Measurements from ENCODE around the gene IRF7.

IRF7 gene

GRCh38 chr11:607971-608659 is 7.6 kb downstream of the IRF7 start:
- no peak for DNase-seq

- no peak for DNase-seq
These were observed 8.6 kb downstream of the IRF7 start for GRCh38 chr11:607020-607780.

- no peak for DNase-seq
These were observed 9.5 kb downstream of the IRF7 start for GRCh38 chr11:606245-606644.

GRCh38 chr11:605286-606129 is 10.2 kb downstream of the IRF7 start:
- no peak for DNase-seq

- no peak for DNase-seq
These were observed 12.6 kb downstream of the IRF7 start for GRCh38 chr11:603154-603553.

- no peak for DNase-seq
These were observed 14.0 kb downstream of the IRF7 start for GRCh38 chr11:601573-602245.

GRCh38 chr11:598005-598680 is 17.6 kb downstream of the IRF7 start:
- no peak for DNase-seq

- no peak for DNase-seq
These were observed 18.5 kb downstream of the IRF7 start for GRCh38 chr11:597166-597725.

DNA sequence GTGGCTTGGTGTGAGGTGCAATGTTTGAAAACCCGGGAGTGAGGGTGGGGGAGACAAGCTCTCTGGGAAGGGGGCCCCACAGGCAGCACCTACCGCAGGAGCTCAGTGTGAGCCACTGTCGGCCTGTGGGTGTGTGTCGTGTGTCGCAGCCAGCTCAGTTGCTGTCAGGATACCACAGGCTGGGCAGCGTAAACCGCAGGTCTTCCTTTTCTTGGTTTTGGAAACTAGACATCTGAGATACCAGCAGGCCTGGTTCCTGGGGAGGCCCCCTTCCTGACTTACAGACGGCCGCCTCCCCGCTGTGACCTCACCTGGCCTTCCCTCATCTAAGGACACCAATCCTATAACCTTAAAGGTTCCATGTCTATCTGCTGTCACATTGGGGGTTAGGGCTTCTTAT is 19.4 kb downstream of the IRF7 start:
- no peak for DNase-seq

GRCh38 chr11:595400-595799 is 20.4 kb downstream of the IRF7 start:
- DNase-seq, result no peak

DNA sequence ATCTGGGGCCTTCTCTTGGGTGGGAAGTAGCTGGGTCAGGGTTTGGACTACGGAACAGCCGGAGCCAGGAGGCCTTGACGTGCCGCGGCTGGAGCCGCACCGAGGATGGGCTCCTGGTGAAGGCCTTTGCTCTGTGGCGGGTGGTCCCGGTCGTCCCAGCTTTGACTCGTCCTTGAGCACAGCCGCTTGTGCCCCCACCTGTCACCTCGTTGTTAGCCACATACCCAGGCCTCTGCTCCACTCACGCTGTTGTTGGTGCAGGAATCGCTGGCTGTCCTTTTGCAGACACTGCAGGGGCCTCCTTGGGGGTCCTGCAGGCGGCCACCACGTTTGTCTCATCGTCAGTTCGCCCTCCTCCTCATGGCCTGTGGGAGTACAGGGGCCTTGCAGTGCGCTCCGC is 22.4 kb downstream of the IRF7 start:
- no peak for DNase-seq

- no peak for DNase-seq
These were observed 22.8 kb downstream of the IRF7 start for GRCh38 chr11:592918-593317.

GRCh38 chr11:592501-592900 is 23.2 kb downstream of the IRF7 start:
- DNase-seq, result no peak

DNA sequence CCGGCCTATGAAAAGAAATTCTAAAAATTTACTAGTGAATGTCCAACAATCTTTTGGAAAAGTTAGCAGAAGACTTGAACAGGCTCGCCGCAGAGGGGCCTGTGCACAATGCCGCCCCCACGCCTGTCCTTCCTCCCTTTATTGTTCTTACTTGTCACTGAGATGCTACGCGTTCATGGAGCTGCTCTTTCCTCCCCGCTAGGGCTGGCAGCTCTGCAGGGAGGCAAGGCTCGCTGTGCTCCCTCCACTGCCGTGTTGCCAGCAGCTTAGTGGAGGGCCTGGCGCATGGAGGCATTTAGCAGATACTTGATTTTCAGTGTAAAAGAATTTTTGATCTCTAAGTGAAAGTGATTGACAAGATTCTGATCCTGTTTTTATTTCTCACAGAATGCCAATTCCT is 24.8 kb downstream of the IRF7 start:
- no peak for DNase-seq

DNA sequence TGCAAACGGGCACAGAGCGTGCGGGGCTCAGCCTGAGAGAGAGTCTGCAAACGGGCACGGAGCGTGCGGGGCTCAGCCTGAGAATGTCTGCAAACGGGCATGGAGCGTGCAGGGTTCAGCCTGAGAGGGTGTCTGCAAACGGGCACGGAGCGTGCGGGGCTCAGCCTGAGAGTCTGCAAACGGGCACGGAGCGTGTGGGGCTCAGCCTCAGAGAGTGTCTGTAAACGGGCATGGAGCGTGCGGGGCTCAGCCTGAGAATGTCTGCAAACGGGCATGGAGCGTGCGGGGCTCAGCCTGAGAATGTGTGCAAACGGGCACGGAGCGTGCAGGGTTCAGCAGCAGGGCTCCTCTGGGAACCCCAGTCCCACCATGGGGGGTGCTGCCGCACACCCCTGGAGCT is 26.0 kb downstream of the IRF7 start:
- no peak for DNase-seq

DNA sequence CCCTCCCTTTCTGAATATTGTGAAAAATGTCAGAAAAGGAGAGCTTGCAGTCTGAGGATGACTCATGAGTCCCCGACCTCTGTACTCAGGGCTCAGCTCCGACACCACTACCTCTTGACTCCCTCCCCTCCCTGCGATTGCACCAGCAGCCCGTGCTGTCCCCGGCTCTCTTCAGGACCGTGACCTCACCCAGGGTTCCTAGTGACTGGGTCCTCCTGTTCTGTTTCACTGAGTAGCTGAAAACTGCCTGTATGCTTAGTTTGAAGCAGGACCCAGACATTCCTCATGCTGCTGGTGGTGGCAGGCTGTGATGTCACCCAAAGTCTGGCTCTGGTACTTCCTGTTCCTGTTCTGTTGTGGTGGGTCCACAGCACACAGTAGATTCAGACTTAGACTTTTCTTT is 27.8 kb downstream of the IRF7 start:
- no peak for DNase-seq

GRCh38 chr11:587546-587945 is 28.2 kb downstream of the IRF7 start:
- DNase-seq, result no peak

GRCh38 chr11:586376-587316 is 29.1 kb downstream of the IRF7 start:
- DNase-seq, result no peak

DNA sequence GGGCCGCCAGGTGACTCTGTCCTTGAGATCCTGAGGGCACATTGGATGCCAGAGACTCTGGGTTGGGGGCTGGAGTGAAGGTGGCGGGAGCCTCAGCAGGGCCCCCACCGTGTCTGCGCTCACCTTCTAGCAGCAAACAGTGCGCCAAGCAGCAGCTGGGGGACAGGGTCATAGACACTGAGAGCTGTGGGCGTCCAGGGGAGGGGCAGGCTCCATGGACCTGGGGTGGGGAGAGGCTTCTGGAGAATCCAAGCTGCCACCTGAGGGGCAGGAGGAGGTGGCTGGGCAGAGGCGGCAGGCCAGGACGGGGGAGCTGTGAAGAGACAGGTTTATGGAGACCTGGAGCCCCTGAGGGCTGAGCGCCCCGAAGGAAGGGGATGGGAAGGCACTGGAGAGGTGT is 31.5 kb downstream of the IRF7 start:
- DNase-seq, result no peak

DNA sequence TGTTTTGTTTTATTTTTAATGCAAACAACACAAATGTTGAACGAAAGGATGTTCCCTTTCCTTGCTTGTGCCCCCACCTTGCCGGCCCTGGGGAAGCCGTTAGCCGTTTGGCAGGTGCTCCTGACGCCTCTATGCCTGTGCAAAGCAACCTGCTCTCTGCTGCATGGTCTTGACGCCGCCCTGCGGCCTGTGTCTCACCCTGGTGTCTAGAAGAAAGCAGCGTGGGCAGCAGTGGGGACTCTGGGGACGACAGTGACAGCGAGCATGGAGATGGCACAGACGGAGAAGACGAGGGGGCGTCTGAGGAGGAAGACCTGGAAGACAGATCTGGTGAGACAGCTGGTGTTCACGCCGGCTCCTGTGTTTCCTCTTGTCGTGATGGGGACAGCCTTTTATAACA is 34.0 kb downstream of the IRF7 start:
- no peak for DNase-seq

DNA sequence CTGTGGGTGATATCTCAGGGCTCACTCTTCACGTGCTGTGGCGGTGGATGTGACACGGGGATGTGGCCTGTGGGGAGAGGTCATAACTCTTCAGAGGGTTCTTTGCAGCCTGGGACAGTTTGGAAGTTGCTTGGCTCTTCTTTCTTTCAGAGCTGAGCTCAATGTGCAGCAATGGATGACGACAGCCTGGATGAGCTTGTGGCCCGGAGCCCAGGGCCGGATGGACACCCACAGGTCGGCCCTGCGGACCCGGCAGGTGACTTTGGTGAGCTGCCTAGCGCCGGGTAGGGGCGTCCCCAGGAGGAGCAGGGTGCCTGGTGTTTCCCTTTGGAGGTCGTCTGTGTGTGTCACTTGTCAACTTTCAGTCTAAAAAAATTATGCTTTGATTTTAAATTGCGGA is 34.4 kb downstream of the IRF7 start:
- DNase-seq, result no peak
